Omental fat pad (tissue), 4 donors: Measurements from ENCODE around the gene LRP4. TPM values are rescaled to one million over a fixed set of nuclear protein-coding genes. Genes with fewer than 3 reads are reported as not detected.
"Not testable (repeated sequence)": the region's sequence is repeated elsewhere in the genome, so short reads cannot be mapped to it uniquely, and the experiment has no call there.

ENCODE experiments used
- ATAC-seq: fragments of 150-250 bp; one replicate; pipeline ENCODE4 v1.9.1; 2016; ENCODE audit warnings: mild to moderate bottlenecking, moderate library complexity; ENCODE audit not compliant: low FRiP score
- DNase-seq: peaks from one replicate; pipeline ENCODE4 v3.0.0-alpha.2; 2019; ENCODE audit warnings: low spot score
- total RNA-seq, 4 donors: library from RNA; depleted of rRNA; stranded (reverse); fragments of >200 nt; gene quantifications; one replicate each; pipeline ENCODE4 v1.1.0, GENCODE V29; 2016
- TF ChIP-seq, protein P1 (sequence below), 3 donors: fragments of 450-650 bp; IDR thresholded peaks; one replicate each; pipeline ENCODE4 v1.5.1; 2016 to 2017; ENCODE audit warnings: antibody characterized with exemption in 3 of 3, mild to moderate bottlenecking in 3 of 3, moderate library complexity in 2 of 3

Gene LRP4
- total RNA-seq, 4 donors from 2014 or later, result 1.6 to 4.3 (median 3.3) TPM

- TF ChIP-seq, protein P1, sequence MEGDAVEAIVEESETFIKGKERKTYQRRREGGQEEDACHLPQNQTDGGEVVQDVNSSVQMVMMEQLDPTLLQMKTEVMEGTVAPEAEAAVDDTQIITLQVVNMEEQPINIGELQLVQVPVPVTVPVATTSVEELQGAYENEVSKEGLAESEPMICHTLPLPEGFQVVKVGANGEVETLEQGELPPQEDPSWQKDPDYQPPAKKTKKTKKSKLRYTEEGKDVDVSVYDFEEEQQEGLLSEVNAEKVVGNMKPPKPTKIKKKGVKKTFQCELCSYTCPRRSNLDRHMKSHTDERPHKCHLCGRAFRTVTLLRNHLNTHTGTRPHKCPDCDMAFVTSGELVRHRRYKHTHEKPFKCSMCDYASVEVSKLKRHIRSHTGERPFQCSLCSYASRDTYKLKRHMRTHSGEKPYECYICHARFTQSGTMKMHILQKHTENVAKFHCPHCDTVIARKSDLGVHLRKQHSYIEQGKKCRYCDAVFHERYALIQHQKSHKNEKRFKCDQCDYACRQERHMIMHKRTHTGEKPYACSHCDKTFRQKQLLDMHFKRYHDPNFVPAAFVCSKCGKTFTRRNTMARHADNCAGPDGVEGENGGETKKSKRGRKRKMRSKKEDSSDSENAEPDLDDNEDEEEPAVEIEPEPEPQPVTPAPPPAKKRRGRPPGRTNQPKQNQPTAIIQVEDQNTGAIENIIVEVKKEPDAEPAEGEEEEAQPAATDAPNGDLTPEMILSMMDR (IDR thresholded peaks at IDR 0.05), result no peak
- DNase-seq, result no peak
- ATAC-seq, result no peak
These were observed 26.2 kb upstream of the LRP4 start for GRCh38 chr11:46944356-46945075.

- DNase-seq (no peak), ATAC-seq (no peak)
- TF ChIP-seq, protein P1 (IDR thresholded peaks at IDR 0.05), result no peak
These were observed 23.8 kb upstream of the LRP4 start for GRCh38 chr11:46942172-46942571.

DNA sequence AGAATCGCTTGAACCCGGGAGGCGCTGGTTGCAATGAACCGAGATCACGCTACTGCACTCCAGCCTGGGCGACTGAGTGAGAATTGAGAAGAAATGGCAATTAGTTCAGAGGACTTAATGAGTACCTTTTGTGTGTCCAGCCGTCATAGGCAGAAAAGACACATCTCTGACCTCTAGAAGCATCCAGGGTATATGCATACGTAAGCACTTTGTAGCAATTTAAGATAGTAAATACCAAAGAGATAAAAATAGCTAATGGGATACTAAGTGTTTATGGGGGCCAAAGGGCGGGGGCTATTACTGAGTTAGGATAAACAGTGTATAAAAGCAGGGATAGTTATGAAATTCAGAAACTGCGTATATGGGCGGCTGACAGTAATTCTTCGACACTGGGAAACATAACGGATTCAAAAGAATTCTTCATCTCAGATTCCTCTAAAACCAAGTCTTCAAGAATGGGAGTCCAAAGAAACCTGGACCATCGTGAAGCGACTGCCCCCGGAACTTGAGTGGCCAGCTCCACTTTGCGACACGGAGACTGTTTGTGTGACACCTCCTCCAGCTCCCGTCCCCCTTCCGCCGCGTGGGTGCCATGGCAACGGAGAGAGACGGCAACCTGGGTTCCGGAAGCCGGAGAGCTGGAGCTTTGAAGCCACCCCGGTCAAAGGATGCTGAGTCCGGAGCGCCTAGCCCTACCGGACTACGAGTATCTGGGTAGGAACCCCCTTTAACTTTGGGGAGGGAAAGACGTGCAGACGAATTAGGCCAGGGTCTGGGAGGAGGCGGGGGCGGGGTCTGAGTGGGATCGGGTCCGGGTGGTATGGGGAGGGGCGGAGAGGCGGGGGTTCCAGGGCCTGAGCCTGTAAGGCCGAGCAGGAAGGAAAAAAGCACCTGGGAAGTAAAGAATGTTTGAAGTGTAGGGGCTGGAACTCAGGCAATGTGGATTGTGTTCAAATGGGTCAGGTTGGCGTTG, 18.1 kb upstream of the LRP4 start, which contains the start of gene CSTPP1:
Gene CSTPP1, plus strand, starts transcription at position 624 of the 973 bp plus-strand sequence. Its CDS starts 45 bp downstream, at position 669.
- ATAC-seq (peak; percentile 81), DNase-seq (peak; percentile 91)
- TF ChIP-seq, protein P1 (IDR thresholded peaks at IDR 0.05), result no peak

DNA sequence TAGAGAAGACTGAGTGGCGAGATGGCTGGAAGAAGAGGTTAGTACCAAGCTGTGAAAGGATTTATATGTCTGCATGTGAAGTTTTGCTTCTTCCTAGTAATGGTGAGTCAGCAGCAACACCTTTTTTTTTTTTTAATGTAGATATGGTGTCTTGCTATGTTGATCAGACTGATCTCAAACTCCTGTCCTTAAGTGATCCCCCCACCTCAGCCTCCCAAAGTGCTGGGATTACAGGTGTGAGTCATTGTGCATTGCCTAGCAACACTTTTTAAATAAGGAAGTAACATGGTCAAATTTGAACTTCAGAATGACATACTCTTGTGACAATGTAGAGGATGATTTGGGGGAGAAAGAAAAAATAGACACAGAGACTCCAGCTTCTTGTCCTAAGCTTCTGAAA, 11.7 kb upstream of the LRP4 start:
- TF ChIP-seq, protein P1 (IDR thresholded peaks at IDR 0.05), result no peak
- ATAC-seq (peak; percentile 62), DNase-seq (no peak)

GRCh38 chr11:46928701-46929100, 10.4 kb upstream of the LRP4 start:
- DNase-seq, ATAC-seq: not testable (repeated sequence)

GRCh38 chr11:46927928-46928327, 9.6 kb upstream of the LRP4 start:
- not testable (repeated sequence) for ATAC-seq, DNase-seq

DNA sequence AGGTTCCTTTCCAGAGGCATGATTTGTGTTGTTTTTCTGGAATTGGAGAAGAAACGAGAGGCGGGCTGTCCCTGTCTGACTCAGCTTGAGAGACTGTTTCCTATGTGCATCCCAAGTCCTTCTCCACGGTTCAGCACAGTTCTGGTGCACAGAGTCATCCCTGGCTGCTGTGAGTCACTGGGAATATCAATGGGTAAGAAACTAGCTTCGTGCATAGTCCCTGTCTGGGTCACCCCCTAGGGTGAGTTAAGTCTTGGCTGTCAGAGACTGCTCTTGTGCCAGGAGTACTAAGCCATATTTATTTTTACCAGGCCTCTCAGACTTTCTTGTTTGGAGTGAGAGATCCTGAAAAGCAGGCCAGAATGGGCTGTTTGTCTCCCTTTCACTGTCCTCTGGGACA, 2.4 kb upstream of the LRP4 start:
- peak; percentile 53 for ATAC-seq
- TF ChIP-seq, protein P1 (IDR thresholded peaks at IDR 0.05), result no peak

More for the DNA sequence above, 2.4 kb upstream of the LRP4 start:
- peak; percentile 27 for DNase-seq
